Measurements from ENCODE around the gene PIWIL4. TPM values are rescaled to one million over a fixed set of nuclear protein-coding genes. Genes with fewer than 3 reads are reported as not detected.

PIWIL4 gene
- polyA plus RNA-seq, 1 donor from 2014 or later: 1.3 TPM

- Histone ChIP-seq H3F3A (ENCODE audit: insufficient read depth, low read length, poor library complexity, severe bottlenecking) (no peaks in the 10 kb centered on the region), H3K9ac (ENCODE audit: low read length) (no peak overlapping the region), H2AFZ (ENCODE audit: low read depth, low read length) (no peak overlapping the region), H3K9me3 (ENCODE audit: low read length) (no peaks in the 10 kb centered on the region), H3K9me2 (ENCODE audit: insufficient read depth, low read length) (no peaks in the 10 kb centered on the region), H3K4me2 (ENCODE audit: low read length) (no peak overlapping the region), H3K79me2 (replicated peaks; ENCODE audit: insufficient read depth, low read length) (no peaks in the 10 kb centered on the region), H3K36me3 (ENCODE audit: insufficient read depth, low read length) (no peaks in the 10 kb centered on the region), H3K27ac (ENCODE audit: low read length) (no peak overlapping the region), H3K27me3 (ENCODE audit: insufficient read depth, low read depth, low read length) (no peaks in the 10 kb centered on the region), H3K4me3 (ENCODE audit: low read length) (no peak overlapping the region), H4K20me1 (ENCODE audit: insufficient read depth) (no peaks in the 10 kb centered on the region)
- TF ChIP-seq SMC3 (conservative IDR thresholded peaks at IDR 0.05; ENCODE audit: poor library complexity): no peak
- no peak for TF ChIP-seq EP300 (conservative IDR thresholded peaks at IDR 0.05; ENCODE audit: poor library complexity, severe bottlenecking)
- TF ChIP-seq REST (IDR thresholded peaks at IDR 0.05; ENCODE audit: borderline replicate concordance): no peak
- TF ChIP-seq MXI1 (conservative IDR thresholded peaks at IDR 0.05; ENCODE audit: poor library complexity, severe bottlenecking): no peak
- TF ChIP-seq EZH2 (IDR thresholded peaks at IDR 0.05; ENCODE audit: borderline replicate concordance, insufficient read depth, low read length, poor library complexity, severe bottlenecking): no peak
- no peak for TF ChIP-seq POLR2AphosphoS5 (IDR thresholded peaks at IDR 0.05)
Observed at GRCh38 chr11:94559361-94559760, 7.8 kb upstream of the PIWIL4 start.

- Histone ChIP-seq H3K79me2 (replicated peaks; ENCODE audit: insufficient read depth, low read length) (no peaks in the 10 kb centered on the region), H3K4me2 (ENCODE audit: low read length) (no peak overlapping the region), H3K4me3 (ENCODE audit: low read length) (no peak overlapping the region), H2AFZ (ENCODE audit: low read depth, low read length) (no peak overlapping the region), H3K27ac (ENCODE audit: low read length) (no peak overlapping the region), H3K9me3 (ENCODE audit: low read length) (no peaks in the 10 kb centered on the region), H3K9me2 (ENCODE audit: insufficient read depth, low read length) (no peaks in the 10 kb centered on the region), H3F3A (ENCODE audit: insufficient read depth, low read length, poor library complexity, severe bottlenecking) (no peaks in the 10 kb centered on the region), H3K9ac (ENCODE audit: low read length) (no peak overlapping the region), H3K27me3 (ENCODE audit: insufficient read depth, low read depth, low read length) (no peaks in the 10 kb centered on the region), H3K36me3 (ENCODE audit: insufficient read depth, low read length) (no peaks in the 10 kb centered on the region), H4K20me1 (ENCODE audit: insufficient read depth) (no peaks in the 10 kb centered on the region)
- no peak for TF ChIP-seq SMC3 (conservative IDR thresholded peaks at IDR 0.05; ENCODE audit: poor library complexity)
- no peak for TF ChIP-seq RAD21 (conservative IDR thresholded peaks at IDR 0.05)
- TF ChIP-seq TAF1 (IDR thresholded peaks at IDR 0.05; ENCODE audit: low read depth): no peak
- TF ChIP-seq REST (IDR thresholded peaks at IDR 0.05; ENCODE audit: borderline replicate concordance): no peak
- no peak for TF ChIP-seq CTCF (IDR thresholded peaks at IDR 0.05; ENCODE audit: poor library complexity, severe bottlenecking)
- TF ChIP-seq MXI1 (conservative IDR thresholded peaks at IDR 0.05; ENCODE audit: poor library complexity, severe bottlenecking): no peak
- TF ChIP-seq EP300 (conservative IDR thresholded peaks at IDR 0.05; ENCODE audit: poor library complexity, severe bottlenecking): no peak
- TF ChIP-seq POLR2AphosphoS5 (IDR thresholded peaks at IDR 0.05): no peak
- TF ChIP-seq EZH2 (IDR thresholded peaks at IDR 0.05; ENCODE audit: borderline replicate concordance, insufficient read depth, low read length, poor library complexity, severe bottlenecking): no peak
Observed at GRCh38 chr11:94560834-94561233, 6.3 kb upstream of the PIWIL4 start.
